ENCODE measurements around the gene MGAT4B.

DNA sequence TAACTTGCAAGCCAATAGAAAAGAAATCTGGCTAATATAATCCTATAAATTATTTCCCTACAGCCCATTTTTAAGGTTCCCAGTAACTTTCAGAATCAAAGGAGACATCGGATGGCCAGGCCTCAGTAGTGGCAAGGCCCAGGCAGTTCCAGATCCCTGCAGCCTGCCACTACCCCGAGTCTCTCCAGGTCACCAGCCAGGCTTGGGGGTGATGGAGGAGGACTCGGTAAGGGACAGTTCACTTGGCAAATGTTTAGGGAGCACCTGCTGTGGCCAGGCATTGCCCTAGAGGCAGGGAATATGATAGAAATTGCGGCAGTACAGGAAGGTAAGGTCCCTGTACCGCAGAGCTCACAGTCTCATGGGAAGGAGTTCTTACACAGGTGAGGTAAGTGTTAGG, 28.1 kb downstream of the MGAT4B start:
- TF ChIP-seq EZH2 (IDR thresholded peaks at IDR 0.05; ENCODE audit: borderline replicate concordance, low read length) = no peak
- TF ChIP-seq, protein P1, sequence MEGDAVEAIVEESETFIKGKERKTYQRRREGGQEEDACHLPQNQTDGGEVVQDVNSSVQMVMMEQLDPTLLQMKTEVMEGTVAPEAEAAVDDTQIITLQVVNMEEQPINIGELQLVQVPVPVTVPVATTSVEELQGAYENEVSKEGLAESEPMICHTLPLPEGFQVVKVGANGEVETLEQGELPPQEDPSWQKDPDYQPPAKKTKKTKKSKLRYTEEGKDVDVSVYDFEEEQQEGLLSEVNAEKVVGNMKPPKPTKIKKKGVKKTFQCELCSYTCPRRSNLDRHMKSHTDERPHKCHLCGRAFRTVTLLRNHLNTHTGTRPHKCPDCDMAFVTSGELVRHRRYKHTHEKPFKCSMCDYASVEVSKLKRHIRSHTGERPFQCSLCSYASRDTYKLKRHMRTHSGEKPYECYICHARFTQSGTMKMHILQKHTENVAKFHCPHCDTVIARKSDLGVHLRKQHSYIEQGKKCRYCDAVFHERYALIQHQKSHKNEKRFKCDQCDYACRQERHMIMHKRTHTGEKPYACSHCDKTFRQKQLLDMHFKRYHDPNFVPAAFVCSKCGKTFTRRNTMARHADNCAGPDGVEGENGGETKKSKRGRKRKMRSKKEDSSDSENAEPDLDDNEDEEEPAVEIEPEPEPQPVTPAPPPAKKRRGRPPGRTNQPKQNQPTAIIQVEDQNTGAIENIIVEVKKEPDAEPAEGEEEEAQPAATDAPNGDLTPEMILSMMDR (conservative IDR thresholded peaks at IDR 0.05 in 1 of 2, IDR thresholded peaks at IDR 0.05 in 1 of 2; ENCODE audit: extremely low read depth in 1 of 2, insufficient read depth in 1 of 2, low read depth in 1 of 2, low read length in 2 of 2) = no peak

Data from mammary epithelial cell (primary cell).